ENCODE data around the gene VPS41.

DNA sequence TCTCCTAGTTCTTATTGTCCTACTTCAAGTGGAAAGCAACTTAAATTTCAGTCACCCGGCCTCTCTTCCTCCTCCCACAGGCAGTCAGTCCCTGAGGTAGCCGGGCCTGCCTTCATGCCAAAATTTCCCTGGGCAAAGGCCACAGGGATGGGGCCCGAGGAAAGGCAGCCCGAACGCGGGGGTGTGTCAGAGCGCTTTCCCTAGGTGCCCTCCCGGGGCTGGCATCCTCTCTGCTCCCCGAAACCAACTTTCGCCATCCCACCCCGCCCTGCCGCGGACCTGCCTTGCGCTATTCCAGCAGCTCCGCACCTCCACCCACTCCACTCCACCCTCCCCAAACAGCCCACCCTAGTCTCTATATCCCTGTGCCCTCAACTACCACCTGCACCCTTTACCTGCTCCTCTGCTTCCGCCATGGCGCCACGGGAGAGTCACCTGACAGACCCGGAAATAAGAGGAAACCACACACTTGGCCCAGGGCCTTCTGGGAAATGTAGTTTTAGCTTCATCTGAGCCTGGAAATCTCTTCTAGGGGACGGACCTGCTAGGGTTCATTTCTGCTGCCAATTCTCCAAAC is at the start of gene VPS41:
- TF ChIP-seq, protein P1, sequence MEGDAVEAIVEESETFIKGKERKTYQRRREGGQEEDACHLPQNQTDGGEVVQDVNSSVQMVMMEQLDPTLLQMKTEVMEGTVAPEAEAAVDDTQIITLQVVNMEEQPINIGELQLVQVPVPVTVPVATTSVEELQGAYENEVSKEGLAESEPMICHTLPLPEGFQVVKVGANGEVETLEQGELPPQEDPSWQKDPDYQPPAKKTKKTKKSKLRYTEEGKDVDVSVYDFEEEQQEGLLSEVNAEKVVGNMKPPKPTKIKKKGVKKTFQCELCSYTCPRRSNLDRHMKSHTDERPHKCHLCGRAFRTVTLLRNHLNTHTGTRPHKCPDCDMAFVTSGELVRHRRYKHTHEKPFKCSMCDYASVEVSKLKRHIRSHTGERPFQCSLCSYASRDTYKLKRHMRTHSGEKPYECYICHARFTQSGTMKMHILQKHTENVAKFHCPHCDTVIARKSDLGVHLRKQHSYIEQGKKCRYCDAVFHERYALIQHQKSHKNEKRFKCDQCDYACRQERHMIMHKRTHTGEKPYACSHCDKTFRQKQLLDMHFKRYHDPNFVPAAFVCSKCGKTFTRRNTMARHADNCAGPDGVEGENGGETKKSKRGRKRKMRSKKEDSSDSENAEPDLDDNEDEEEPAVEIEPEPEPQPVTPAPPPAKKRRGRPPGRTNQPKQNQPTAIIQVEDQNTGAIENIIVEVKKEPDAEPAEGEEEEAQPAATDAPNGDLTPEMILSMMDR (IDR thresholded peaks at IDR 0.05): no peak
- no peak for TF ChIP-seq POLR2A (IDR thresholded peaks at IDR 0.05)
